Endothelial cell (in vitro differentiated cells): ENCODE results near the gene SCAPER. TPM values are rescaled to one million over a fixed set of nuclear protein-coding genes. Genes with fewer than 3 reads are reported as not detected.

ENCODE experiments used
- DNase-seq: peaks from one replicate; pipeline ENCODE4 v3.0.0; 2021; ENCODE audit warnings: low spot score
- H3K27ac Mint-ChIP-seq: one replicate; pipeline ENCODE4 v1.8.0; 2021; ENCODE audit warnings: mixed read lengths, inconsistent platforms; ENCODE audit not compliant: unreplicated experiment
- H3K27me3 Mint-ChIP-seq: one replicate; pipeline ENCODE4 v1.8.0; 2021; ENCODE audit warnings: mild to moderate bottlenecking, moderate library complexity, mixed read lengths, inconsistent platforms; ENCODE audit not compliant: unreplicated experiment
- H3K36me3 Mint-ChIP-seq: one replicate; pipeline ENCODE4 v1.8.0; 2021; ENCODE audit warnings: mild to moderate bottlenecking, low read depth, mixed read lengths, inconsistent platforms; ENCODE audit not compliant: unreplicated experiment
- H3K4me1 Mint-ChIP-seq: one replicate; pipeline ENCODE4 v1.8.0; 2021; ENCODE audit warnings: mild to moderate bottlenecking, mixed read lengths, inconsistent platforms; ENCODE audit not compliant: unreplicated experiment
- H3K4me3 Mint-ChIP-seq: one replicate; pipeline ENCODE4 v1.8.0; 2021; ENCODE audit warnings: mild to moderate bottlenecking, mixed read lengths, inconsistent platforms; ENCODE audit not compliant: unreplicated experiment
- H3K9me3 Mint-ChIP-seq: one replicate; pipeline ENCODE4 v1.8.0; 2021; ENCODE audit warnings: mixed read lengths, inconsistent platforms; ENCODE audit not compliant: unreplicated experiment
- CTCF ChIP-seq: fragments of 200-600 bp; sonication (generic); IDR thresholded peaks from one replicate; pipeline ENCODE4 v1.5.0; 2021; ENCODE audit warnings: antibody characterized with exemption; ENCODE audit not compliant: unreplicated experiment
- total RNA-seq: library from RNA; stranded (reverse); fragmentation: NEBNext Ultra II Directional; extraction: Animal tissue kit (Norgen Biotek cat#: 25700); gene quantifications from one replicate; pipeline ENCODE4 v1.2.1, GENCODE V29; 2021; ENCODE audit not compliant: unreplicated experiment

SCAPER gene
- total RNA-seq, 1 donor from 2014 or later: 18.1 TPM

- H3K27ac Mint-ChIP-seq: no peak overlapping the region
- TF ChIP-seq CTCF: no peak
- peaks cover 2% of the 10 kb centered on the region for H3K27me3 Mint-ChIP-seq
- no peaks in the 10 kb centered on the region for H3K36me3 Mint-ChIP-seq
- H3K4me1 Mint-ChIP-seq: no peaks in the 10 kb centered on the region
- no peak for DNase-seq
- H3K9me3 Mint-ChIP-seq: no peaks in the 10 kb centered on the region
- no peak overlapping the region for H3K4me3 Mint-ChIP-seq
Measured at GRCh38 chr15:76391847-76392246, 513.3 kb downstream of the SCAPER start.

DNA sequence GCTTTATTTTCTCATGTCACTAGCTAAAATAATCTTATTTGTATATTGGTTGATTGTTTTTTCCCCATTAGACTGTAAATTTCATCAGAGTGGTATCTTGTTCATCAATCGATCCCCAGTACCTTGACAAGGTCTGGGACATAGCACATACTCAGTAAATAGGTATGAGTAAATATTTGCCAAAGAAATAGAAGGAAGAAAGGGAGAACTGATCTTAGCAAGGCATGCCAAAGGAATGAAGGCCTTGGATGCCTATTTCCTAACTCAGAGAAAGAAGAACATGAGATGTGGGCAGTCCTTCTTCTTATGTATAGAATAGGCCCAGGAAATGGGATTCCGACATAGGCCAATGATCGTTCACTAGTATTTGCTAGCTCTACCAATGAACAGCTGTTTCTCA, 513.8 kb downstream of the SCAPER start:
- TF ChIP-seq CTCF: no peak
- Mint-ChIP-seq H3K4me1 (no peaks in the 10 kb centered on the region), H3K4me3 (no peak overlapping the region), H3K27me3 (peaks cover 2% of the 10 kb centered on the region), H3K36me3 (no peaks in the 10 kb centered on the region), H3K9me3 (no peaks in the 10 kb centered on the region), H3K27ac (no peak overlapping the region)
- no peak for DNase-seq

DNA sequence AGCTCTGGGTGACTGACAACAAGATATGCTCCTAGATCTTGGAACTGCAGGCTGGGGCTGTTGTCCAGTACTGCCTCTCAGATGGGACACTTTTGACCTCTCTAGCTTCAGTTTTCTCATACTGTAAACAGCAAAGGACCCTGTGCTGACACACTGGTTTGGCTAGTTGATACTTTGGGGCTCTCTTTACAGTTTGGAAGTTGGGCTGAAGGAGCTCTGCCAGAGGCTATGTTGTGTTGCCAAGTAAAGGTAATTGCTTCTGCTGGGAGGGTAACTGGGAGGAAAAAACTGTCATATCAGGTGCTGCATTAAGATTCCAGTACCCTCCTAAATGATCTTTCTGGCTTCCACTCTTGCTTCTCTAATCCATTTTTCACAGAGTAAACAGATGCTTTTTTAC, 514.6 kb downstream of the SCAPER start:
- Mint-ChIP-seq H3K27me3 (peaks cover 2% of the 10 kb centered on the region), H3K36me3 (no peaks in the 10 kb centered on the region), H3K9me3 (no peaks in the 10 kb centered on the region), H3K4me3 (no peak overlapping the region), H3K4me1 (no peaks in the 10 kb centered on the region), H3K27ac (no peak overlapping the region)
- TF ChIP-seq CTCF: no peak
- no peak for DNase-seq

DNA sequence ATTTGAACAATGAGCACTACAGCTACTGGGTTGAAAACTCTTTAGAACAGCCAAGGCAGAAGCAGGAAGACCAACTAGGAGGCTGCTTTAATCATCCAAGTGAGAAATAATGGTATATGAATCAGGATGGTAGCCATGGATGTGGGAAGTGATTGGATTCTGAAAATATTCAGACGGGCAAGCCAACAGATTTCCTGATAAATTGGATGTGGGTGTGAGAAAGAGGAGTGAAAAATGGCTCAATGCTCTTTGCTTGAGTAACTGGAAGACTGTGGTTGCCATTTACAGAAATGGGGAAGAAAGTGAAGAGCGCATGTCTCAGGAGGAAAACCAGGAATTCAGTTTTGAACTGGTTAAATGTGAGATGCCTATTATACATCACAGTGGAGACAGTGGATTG, 518.2 kb downstream of the SCAPER start:
- TF ChIP-seq CTCF: no peak
- Mint-ChIP-seq H3K4me1 (no peaks in the 10 kb centered on the region), H3K27ac (no peak overlapping the region), H3K9me3 (no peaks in the 10 kb centered on the region), H3K27me3 (peaks cover 6% of the 10 kb centered on the region), H3K4me3 (no peak overlapping the region), H3K36me3 (no peaks in the 10 kb centered on the region)
- no peak for DNase-seq

DNA sequence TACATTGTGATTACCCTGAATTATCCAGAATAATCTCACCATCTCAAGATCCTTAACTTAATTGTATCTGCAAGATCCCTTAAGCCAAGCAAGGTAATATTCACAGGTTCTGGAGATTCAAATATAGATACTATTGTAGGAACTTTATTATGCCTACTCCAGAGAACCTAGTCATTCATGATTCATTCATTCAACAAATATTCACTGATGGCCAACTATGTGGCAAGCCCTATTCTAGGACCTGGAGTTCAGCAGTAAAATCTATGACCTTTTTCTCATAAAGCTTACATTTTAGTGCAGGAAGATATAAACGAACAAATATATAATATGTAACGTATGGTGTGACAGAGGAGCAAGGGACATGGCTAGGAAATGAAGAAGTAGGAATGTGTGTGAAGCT, 519.0 kb downstream of the SCAPER start:
- DNase-seq: no peak
- Mint-ChIP-seq H3K9me3 (no peaks in the 10 kb centered on the region), H3K36me3 (no peaks in the 10 kb centered on the region), H3K27ac (no peak overlapping the region), H3K4me3 (no peak overlapping the region), H3K27me3 (peaks cover 6% of the 10 kb centered on the region), H3K4me1 (no peaks in the 10 kb centered on the region)
- no peak for TF ChIP-seq CTCF
